GM19238 (cell line): ENCODE data around the gene RPS6KA2.
A peak's percentile ranks its signal among the peaks of the same experiment; 100 is the strongest.

Experiments used
- DNase-seq: peaks from one replicate; pipeline ENCODE4 v3.0.0; 2011; ENCODE audit warnings: low spot score; ENCODE audit not compliant: insufficient read length

RPS6KA2 gene

GRCh38 chr6:166627033-166627874, at the start of gene RPS6KA2:
RPS6KA2 (minus strand) TSS chr6:166627251; CDS start chr6:166627019, 232 bp downstream.
- peak; percentile 92 for DNase-seq

DNA sequence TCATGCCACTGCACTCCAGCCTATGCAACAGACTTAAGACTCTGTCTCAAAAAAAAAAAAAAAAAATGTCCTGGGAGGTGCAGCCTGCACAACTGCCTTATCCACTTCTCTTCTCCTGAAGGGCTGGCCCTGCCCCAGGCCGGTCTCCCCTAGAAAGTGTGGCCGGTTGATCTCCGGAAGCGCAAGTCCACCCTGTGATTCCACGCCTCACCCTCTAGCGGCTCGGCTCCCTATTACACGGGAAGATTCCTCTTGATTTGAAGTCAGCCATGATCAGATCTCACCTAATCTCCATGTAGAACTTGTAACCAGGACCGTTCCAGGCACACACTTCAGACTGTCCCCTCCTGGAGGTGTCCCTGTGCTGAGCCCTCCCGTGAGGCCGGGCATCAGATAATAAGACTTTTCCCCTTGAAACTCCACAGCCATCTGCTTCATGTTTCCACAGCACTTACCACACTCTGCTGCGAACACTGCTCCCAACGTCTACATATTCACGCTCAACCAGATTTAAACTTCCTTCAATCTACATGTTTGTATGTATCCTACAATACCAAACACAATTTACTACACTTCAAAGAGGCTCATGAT, 49.3 kb upstream of the RPS6KA2 start:
- no peak for DNase-seq

DNA sequence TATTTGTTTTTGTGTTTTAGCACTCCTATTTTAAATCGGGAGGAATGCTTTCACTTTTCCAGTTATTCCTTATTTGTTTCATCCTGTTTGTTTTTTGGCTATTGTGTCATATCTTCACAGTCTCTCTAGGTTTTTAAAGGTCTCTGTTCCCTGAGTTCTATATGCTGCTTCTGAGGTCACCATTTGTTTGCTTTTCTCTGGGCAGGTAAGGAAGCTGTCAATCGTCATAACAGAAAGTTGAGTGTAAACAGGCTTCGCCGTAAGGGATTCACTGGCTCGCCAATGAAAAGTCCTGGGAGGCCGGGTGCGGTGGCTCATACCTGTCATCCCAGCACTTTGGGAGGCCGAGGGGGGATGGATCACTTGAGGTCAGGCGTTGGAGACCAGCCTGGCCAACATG, 48.7 kb upstream of the RPS6KA2 start:
- no peak for DNase-seq

DNA sequence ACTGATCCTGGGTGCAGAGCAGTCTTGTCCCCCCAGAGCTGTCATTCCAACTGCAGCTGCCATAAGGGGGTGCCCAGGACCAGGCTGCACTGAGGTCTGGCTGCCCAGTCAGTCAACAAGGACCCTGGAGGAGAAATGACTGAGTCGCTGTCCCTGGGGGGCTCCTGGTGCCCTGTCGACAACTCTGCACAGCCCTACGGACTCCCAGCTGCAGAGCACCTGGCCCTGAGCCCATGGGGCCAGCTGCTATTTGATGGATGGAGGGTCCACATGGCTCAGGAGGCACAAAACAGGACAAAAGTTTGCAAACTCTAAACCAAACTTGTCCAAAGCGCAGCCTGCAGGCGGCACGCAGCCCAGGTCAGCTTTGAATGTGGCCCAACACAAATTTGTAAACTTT, 46.3 kb upstream of the RPS6KA2 start:
- DNase-seq, result no peak

DNA sequence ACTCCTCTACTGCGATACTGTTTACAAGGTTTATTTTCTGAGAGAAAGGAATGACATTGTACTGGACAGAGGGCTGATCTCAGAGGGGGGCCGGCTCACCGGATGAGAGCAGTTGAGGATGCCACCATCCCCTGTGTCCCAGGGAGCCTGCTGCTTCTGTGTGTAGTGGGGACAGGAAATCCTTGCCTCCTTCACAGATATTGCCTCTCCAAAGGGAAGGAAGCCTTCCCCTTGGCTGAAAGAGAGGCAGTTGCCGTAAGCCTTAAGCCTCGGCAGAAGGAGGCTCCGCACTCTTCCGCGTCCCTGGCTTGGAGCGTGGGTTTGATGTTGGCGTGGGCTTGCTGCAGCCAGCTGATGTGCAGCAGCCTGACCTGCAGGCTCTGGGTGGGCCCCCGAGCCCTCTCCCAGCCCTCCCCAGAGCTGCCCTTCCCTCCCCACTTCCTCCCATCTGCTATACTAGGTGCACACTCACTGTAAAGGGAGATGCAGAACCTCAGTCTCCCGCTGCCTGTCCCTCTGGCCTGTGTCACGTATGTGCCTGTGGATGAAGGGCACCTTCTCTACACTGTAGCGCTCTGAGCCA, 45.7 kb upstream of the RPS6KA2 start:
- DNase-seq, result no peak

GRCh38 chr6:166672146-166672545, 45.1 kb upstream of the RPS6KA2 start:
- no peak for DNase-seq

DNA sequence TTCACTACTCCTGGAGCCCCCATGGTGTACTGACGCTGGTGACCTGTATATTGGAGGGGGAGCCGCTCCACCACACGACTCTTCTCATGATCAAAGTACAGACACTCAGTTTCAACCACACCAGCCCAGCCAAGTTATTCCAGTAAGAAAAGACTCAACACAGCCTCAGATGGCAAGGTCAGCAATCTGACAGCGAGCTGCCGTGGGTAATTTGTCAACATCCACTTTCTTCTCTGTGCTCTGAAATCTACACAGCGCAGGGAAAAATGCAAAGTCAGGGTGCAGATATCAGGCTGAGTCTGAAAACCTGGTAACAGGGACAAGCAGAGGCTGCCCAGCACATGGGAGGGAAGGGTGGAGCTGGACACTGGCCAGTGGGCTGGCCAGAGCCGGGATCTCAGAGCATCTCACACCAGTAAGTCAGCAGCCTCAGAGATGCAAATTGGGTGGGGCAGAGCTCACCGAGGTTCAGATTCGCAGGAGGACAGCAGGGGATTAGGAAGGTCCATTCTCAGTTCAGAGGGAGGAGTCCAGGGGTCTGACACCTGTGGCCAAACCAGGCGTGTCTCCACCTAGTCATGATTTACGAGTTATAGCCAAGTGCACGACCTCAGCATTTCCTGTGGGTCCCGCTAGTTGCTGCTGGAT, 44.5 kb upstream of the RPS6KA2 start:
- no peak for DNase-seq

- no peak for DNase-seq
Measured at GRCh38 chr6:166670894-166671293, 43.8 kb upstream of the RPS6KA2 start.

DNA sequence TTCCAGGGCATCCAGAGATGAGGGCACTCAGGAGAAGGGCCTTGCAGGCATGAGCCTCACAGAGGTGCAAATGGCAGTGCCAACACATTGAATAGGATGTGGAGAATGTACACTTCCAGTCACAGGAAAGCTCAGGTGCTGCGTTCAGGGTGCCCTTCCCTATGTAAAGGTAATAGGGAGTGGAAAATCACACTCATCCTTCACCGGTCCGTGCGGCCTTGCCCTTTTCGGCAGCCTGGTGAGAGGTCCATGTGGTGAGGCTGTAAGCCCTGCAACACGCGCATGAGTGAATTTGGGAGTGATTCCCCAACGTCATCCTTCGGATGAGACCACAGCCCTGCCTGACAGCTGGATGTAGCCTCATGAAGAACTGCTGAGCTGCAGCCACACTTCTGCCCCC, 43.0 kb upstream of the RPS6KA2 start:
- no peak for DNase-seq

GRCh38 chr6:166667796-166668610, 41.0 kb upstream of the RPS6KA2 start:
- DNase-seq, result no peak

DNA sequence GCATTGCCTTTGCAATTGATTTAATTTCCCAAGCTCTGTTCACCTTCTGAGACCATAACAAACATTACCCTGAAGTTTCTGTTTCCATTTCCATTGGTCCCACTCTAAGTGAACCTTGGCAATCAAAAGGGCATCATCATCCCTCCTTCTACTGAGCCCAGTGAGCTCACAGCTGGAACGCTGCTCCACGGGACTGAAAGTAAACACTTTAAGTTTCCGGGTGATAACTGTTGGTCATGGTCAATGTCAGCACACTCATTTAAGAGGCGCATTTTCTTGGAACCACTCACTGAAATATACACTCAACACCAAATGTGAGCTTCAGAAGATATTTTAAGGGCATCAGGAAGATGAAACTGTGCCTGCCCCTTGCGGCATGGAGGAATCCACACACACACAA, 37.1 kb upstream of the RPS6KA2 start:
- DNase-seq, result no peak

GRCh38 chr6:166663568-166663967, 36.5 kb upstream of the RPS6KA2 start:
- DNase-seq, result no peak

- no peak for DNase-seq
Measured at GRCh38 chr6:166662690-166663089, 35.6 kb upstream of the RPS6KA2 start.

GRCh38 chr6:166661327-166662085, 34.5 kb upstream of the RPS6KA2 start:
- no peak for DNase-seq

DNA sequence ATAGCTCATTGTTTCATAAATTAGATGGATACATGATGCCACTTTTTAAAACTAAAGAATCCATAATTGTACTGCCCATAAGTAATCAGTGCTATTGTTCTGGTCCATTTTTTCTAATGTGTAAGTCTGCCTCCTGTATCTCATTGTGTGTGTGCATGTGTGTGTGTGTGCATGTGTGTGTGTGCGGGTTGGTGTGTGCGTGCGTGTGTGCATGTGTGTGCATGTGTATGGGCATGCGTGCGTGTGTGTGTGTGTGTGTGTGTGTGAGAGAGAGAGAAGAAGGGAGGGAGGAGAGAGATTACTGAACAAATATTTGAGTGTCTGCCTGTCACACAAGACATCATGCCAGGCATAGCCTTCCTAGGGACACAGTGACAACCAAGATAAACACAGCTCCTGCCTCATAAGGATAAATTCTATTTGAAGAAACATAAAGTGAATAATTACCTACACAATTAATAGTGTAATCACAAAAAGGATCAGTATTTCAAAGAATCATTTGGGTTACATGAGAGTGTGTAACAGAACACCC, 33.2 kb upstream of the RPS6KA2 start:
- no peak for DNase-seq

DNA sequence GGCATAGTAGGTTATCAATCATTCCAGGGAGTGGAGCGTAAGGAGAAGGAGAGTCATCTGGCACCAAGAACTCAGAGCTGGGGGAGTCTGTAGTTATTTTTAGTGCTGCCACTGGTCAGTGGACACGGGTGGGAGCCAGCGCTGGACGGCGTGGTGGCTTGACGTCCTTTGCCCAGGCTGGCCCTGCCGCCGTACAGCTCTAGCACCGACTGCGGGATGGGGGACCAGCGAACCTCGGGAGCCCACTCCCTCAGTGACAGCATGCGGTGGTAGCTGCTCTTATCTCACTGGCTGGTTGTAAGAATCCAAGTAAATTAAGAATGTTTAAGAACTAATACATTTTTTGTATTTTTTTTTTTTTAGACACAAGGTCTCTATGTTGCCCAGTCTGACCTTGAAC, 32.5 kb upstream of the RPS6KA2 start:
- no peak for DNase-seq

GRCh38 chr6:166658792-166659150, 31.7 kb upstream of the RPS6KA2 start:
- no peak for DNase-seq

- DNase-seq, result no peak
Measured at GRCh38 chr6:166658115-166658791, 31.2 kb upstream of the RPS6KA2 start.

- DNase-seq, result no peak
Measured at GRCh38 chr6:166657531-166657930, 30.5 kb upstream of the RPS6KA2 start.
